Colonic mucosa (tissue), 4 donors: ENCODE measurements around the gene TFDP2. TPM values are rescaled to one million over a fixed set of nuclear protein-coding genes. Genes with fewer than 3 reads are reported as not detected.
"Not testable (repeated sequence)": the region's sequence is repeated elsewhere in the genome, so short reads cannot be mapped to it uniquely, and the experiment has no call there.

Experiments
- DNase-seq: peaks from one replicate; pipeline ENCODE4 v3.0.0-alpha.2; 2020
- H3K27ac ChIP-seq: fragments of 200-600 bp; one replicate; pipeline ENCODE4 v1.8.0; 2021
- H3K27me3 ChIP-seq: fragments of 200-600 bp; one replicate; pipeline ENCODE4 v1.8.0; 2021
- H3K36me3 ChIP-seq: fragments of 200-600 bp; one replicate; pipeline ENCODE4 v1.8.0; 2021
- H3K4me1 ChIP-seq: fragments of 200-600 bp; one replicate; pipeline ENCODE4 v1.8.0; 2021; ENCODE audit warnings: mild to moderate bottlenecking
- H3K4me3 ChIP-seq: fragments of 200-600 bp; one replicate; pipeline ENCODE4 v1.8.0; 2021
- H3K9ac ChIP-seq, 2 donors: one replicate each; pipeline ENCODE4 v1.7.0; 2013; ENCODE audit warnings: control low read depth in 2 of 2, low read depth in 2 of 2, low read length in 2 of 2
- H3K9me3 ChIP-seq: fragments of 200-600 bp; one replicate; pipeline ENCODE4 v1.8.0; 2021
- intact Hi-C: fragments of 100-400 bp; cut with DNase I; formaldehyde crosslinking; loops from one replicate; pipeline ENCODE4 v1.14.1; 2022
- total RNA-seq, 2 donors: library from RNA; stranded (reverse); fragmentation: NEBNext Ultra II Directional in 1 of 2; extraction: Animal tissue kit (Norgen Biotek cat#: 25700) in 1 of 2; gene quantifications; one replicate each; pipeline ENCODE4 v1.2.1, GENCODE V29; 2021
- TF ChIP-seq, protein P1 (sequence below): fragments of 200-600 bp; IDR thresholded peaks from one replicate; pipeline ENCODE4 v1.8.0; 2022; ENCODE audit warnings: antibody characterized with exemption, mild to moderate bottlenecking
- donor health status: healthy.
- donor health status: DM: no; HTN: no; CAD: no.
- donor health status: DM: no; HTN: no; CAD: no.

Gene TFDP2
- total RNA-seq, 2 donors from 2014 or later: 33.6 to 42.7 TPM

- H3K27ac ChIP-seq: no peak overlapping the region
- no peak overlapping the region for H3K4me3 ChIP-seq
- H3K9ac ChIP-seq: no peak overlapping the region
- H3K4me1 ChIP-seq: no peaks in the 10 kb centered on the region
- TF ChIP-seq, protein P1, sequence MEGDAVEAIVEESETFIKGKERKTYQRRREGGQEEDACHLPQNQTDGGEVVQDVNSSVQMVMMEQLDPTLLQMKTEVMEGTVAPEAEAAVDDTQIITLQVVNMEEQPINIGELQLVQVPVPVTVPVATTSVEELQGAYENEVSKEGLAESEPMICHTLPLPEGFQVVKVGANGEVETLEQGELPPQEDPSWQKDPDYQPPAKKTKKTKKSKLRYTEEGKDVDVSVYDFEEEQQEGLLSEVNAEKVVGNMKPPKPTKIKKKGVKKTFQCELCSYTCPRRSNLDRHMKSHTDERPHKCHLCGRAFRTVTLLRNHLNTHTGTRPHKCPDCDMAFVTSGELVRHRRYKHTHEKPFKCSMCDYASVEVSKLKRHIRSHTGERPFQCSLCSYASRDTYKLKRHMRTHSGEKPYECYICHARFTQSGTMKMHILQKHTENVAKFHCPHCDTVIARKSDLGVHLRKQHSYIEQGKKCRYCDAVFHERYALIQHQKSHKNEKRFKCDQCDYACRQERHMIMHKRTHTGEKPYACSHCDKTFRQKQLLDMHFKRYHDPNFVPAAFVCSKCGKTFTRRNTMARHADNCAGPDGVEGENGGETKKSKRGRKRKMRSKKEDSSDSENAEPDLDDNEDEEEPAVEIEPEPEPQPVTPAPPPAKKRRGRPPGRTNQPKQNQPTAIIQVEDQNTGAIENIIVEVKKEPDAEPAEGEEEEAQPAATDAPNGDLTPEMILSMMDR: no peak
- no peaks in the 10 kb centered on the region for H3K27me3 ChIP-seq
- no peak for DNase-seq
- no peaks in the 10 kb centered on the region for H3K9me3 ChIP-seq
- intact Hi-C loops: no loop called here
- H3K36me3 ChIP-seq: no peaks in the 10 kb centered on the region
Measured at GRCh38 chr3:142013993-142014392, 135.4 kb downstream of the TFDP2 start.

DNA sequence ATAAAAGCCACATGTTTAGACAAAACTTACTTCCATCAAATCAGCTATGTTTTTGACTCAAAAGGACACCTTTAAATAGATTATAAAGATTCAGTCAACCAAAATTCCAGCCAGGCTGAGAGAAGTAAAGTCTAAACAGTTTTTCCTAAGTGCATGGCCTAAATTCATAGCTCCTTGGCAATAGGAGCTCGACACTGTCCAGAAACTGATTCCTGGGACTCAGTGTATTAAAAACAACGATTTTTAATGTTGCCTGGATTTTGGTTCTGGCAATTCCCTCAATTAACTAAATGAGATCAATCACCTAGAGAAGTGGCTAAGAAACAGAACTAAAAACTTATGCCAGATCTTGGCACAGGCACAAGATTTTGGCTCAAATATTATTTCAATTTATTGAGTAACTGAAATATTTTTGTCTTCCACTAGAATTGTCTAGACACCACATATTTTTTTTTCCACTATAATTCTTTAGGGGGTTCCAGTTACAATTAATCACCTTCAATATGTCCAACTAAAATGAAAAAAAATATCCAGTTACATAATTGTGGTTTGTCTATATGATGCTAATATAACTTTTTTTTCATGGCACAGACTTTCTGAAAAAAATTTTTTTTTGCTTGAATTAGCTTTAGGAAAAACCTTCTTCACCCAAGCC lies 135.9 kb downstream of the TFDP2 start:
- no peaks in the 10 kb centered on the region for H3K27me3 ChIP-seq
- H3K27ac ChIP-seq: no peak overlapping the region
- H3K4me3 ChIP-seq: no peak overlapping the region
- H3K9me3 ChIP-seq: no peaks in the 10 kb centered on the region
- H3K36me3 ChIP-seq: no peaks in the 10 kb centered on the region
- no peak overlapping the region for H3K9ac ChIP-seq
- TF ChIP-seq, protein P1: no peak
- intact Hi-C loops: no loop called here
- no peaks in the 10 kb centered on the region for H3K4me1 ChIP-seq
- no peak for DNase-seq

DNA sequence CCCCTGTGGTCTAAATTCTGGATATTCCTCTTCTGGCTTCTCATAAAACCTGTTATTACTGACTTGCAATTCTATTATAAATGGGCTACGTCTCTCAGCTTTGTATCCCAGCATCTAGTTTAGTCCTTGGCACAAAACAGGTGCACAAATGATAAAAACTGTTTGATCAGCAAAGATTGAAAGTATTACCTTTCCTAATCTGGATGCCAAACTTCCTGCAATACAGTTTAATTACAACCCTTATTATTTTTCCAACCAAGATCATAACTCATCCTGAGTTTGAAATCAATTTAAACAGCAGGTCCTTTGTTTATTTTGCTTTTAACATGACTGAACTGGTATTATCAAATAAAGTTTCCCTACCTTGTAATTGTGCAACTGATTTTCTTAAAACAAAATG lies 140.3 kb downstream of the TFDP2 start:
- DNase-seq: no peak
- H3K9me3 ChIP-seq: no peaks in the 10 kb centered on the region
- H3K27ac ChIP-seq: no peak overlapping the region
- intact Hi-C loops: no loop called here
- TF ChIP-seq, protein P1: no peak
- H3K4me3 ChIP-seq: no peak overlapping the region
- no peaks in the 10 kb centered on the region for H3K36me3 ChIP-seq
- no peak overlapping the region for H3K9ac ChIP-seq
- H3K27me3 ChIP-seq: no peaks in the 10 kb centered on the region
- no peaks in the 10 kb centered on the region for H3K4me1 ChIP-seq

- Histone ChIP-seq H3K9me3 (no peaks in the 10 kb centered on the region), H3K4me3 (no peak overlapping the region), H3K36me3 (no peaks in the 10 kb centered on the region), H3K9ac (no peak overlapping the region), H3K27me3 (no peaks in the 10 kb centered on the region), H3K27ac (no peak overlapping the region), H3K4me1 (no peaks in the 10 kb centered on the region)
- TF ChIP-seq, protein P1: no peak
- intact Hi-C loops: no loop called here
- DNase-seq: no peak
Measured at GRCh38 chr3:142007710-142008399, 141.5 kb downstream of the TFDP2 start.

GRCh38 chr3:142004957-142005356 lies 144.4 kb downstream of the TFDP2 start:
- DNase-seq, H3K4me1 ChIP-seq, H3K36me3 ChIP-seq, H3K27me3 ChIP-seq, intact Hi-C loops, H3K9me3 ChIP-seq, H3K9ac ChIP-seq, H3K4me3 ChIP-seq, H3K27ac ChIP-seq: not testable (repeated sequence)

DNA sequence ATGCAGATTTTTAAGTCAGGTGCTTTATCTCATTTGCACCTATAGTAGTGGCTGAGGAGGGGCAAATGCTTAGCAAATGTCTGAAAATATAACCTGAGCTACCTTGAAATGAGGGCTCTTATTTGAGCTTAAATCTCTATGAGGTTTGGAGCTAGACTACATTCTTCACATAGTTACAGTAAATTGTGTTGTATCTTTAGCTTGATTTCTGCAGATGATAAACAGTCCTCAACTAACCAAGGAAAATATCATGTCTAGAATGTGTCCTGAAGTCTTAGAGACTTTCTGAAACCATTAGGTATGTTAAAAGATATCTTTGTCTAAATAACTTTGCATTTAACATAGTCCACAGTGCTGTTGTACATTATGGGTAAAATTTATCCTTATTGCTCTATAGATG lies 145.3 kb downstream of the TFDP2 start:
- no peak for DNase-seq
- H3K4me3 ChIP-seq: no peak overlapping the region
- intact Hi-C loops: no loop called here
- H3K9ac ChIP-seq: no peak overlapping the region
- no peaks in the 10 kb centered on the region for H3K27me3 ChIP-seq
- no peak overlapping the region for H3K27ac ChIP-seq
- H3K4me1 ChIP-seq: no peaks in the 10 kb centered on the region
- no peaks in the 10 kb centered on the region for H3K36me3 ChIP-seq
- TF ChIP-seq, protein P1: no peak
- no peaks in the 10 kb centered on the region for H3K9me3 ChIP-seq
